NCI-H524 treated with DMSO at 0.1 percent for 48 hours (cell line): Measurements from ENCODE around the gene KCND3.

Experiments
- DNase-seq: peaks from one replicate; lab custom pipeline; 2025; lab: John Stamatoyannopoulos, UW

KCND3 gene

DNA sequence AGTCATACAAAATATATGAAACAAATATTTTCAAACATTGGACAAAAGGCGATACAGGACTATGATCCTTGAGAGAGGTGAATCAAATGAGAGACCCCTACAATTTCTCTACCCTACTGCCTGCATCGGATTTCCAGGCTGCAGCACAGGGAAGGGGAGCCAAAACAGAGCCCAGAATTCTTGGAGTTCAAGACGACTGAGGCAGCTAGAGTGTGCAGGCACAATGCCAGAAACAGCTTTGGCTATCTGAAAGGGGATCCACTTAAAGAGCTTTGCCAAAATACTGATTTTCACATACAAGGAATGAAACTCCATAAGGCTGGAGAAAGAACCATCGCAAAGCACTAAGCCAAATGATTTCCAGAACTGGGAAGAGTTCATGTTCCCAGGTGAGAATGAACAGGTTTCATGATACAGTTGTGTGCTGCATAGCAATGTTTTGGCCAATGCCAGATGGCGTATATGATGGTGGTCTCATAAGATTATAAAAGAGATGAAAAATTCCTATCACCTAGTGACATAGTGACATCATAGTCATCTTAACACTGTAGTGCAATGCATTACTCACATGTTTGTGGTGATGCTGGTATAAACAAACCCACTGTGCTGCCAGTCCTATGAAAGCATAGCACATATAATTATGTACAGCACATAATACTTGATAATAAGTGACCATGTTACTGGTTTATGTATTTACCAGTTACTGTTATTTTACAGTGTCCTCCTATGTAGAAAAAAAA is 77.5 kb downstream of the KCND3 start:
- no peak for DNase-seq

DNA sequence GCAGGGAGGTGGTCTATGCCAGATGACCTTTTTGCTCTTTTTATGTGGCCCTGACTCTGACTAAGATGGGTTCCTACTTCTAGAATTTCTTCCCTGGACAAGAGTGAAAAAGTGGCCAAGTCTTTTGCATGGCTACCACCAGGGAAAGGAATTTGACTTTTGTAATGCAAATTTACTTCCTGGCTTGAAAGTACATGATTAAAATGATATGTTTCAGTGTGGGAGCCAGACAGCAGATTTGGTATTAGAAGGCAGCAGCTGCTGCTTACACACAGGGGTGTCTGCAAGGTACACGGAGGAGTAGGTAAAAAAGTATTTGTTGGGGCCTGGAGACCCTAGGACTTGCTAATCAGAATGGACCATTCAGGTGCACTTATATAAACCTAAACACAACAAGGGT is 78.4 kb downstream of the KCND3 start:
- DNase-seq = no peak

DNA sequence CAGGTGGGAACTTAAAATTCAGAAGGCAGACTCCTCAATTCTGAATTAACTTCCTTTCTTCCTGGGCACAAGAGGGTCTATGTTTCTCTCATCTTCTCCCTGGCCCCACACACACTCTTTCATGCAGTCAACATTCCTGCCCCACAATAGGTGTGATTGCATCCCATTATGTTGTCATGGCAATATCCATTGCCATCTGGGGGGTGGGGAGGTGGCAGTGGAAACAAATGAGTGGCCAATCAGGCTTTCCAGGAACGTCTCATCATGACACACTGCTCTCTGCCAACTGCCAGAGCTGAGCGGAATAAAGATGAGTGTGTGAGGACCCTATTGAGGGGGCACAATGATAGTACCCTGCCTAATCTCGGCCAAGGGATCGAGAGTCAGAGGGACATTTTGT is 80.4 kb downstream of the KCND3 start:
- no peak for DNase-seq

DNA sequence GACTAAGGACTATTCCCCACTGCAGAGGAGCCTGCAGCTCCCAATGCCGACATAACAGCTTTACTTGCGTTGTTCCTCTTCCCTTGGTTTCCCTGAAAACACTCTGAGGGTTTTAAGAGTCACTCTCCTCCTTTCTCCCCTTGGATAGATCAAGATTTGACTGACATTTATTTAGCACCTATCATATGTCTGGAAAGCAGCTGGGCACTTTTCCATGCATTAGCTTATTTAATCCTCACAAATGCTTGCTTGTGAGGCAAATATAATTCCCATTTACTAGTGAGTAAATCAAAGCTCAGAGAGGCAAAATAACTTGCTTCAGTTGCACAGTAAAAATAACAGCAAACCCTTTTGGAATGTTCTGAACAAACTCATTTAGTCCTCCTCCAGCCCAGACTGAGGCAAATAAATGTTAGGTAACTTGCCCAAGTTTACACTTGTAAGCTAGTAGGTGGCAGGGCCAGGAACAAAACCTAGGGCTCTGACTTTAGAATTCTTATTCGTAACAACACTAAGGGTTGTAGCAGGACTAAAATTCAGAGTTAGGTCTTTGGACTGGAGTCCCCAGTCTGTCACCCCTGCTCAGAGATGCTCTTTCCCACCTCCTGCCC is 81.4 kb downstream of the KCND3 start:
- DNase-seq = no peak

DNA sequence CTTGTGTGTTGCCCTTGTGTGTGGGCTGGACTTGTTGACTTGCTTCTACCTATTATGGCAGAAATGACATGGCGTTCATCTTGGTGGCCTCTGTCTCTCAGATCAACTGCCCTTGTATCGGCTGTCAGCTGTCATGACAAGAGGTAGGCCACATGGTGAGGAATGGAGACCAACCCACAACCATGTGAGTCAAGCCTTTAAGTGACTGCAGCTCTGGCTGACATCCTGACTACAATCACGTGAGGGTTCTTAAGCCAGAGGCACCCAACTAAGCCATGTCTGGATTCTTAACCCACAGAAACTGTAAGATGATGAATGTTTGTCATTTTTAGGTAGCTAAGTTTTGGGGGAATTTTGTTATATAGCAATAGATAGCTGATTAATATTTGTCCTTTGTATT is 82.1 kb downstream of the KCND3 start:
- no peak for DNase-seq

DNA sequence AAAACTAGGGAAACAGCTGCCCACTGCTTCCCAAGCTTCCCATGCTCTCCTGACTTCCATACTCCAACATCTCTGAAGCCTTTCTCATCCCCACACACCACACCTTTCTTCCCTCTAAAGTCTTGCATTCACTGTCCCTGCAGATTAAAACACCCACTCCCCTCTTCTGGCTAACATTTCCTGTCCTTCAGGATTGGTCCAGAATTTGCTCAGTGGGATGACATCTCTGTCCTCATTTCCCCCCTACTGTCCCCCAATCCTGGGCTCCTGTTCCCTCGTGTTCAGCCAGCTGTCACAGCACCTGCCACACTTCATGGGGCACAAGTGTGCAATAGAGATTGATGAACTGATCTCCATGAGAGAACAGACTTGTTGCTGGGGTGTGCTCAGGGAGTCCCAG is 82.7 kb downstream of the KCND3 start:
- DNase-seq = peak; percentile 41

DNA sequence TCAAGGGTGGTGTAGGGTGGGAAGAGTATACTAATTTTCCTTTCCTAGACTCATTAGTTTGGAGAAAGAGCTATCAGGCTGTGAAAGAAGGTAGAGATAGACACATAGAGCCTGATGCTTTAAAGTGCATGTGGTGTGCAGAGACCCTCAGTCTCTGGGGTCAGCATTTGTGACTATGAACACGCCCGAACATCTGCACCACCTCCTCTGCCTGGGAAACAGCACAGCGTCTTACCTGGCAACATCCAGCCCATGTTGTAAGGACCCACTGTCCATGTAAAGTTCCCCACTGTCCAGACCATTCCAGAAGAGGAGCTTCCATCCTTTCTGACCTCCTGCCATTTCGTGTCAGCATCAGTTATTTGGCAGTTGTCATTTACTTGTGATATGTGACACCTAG is 83.4 kb downstream of the KCND3 start:
- no peak for DNase-seq

DNA sequence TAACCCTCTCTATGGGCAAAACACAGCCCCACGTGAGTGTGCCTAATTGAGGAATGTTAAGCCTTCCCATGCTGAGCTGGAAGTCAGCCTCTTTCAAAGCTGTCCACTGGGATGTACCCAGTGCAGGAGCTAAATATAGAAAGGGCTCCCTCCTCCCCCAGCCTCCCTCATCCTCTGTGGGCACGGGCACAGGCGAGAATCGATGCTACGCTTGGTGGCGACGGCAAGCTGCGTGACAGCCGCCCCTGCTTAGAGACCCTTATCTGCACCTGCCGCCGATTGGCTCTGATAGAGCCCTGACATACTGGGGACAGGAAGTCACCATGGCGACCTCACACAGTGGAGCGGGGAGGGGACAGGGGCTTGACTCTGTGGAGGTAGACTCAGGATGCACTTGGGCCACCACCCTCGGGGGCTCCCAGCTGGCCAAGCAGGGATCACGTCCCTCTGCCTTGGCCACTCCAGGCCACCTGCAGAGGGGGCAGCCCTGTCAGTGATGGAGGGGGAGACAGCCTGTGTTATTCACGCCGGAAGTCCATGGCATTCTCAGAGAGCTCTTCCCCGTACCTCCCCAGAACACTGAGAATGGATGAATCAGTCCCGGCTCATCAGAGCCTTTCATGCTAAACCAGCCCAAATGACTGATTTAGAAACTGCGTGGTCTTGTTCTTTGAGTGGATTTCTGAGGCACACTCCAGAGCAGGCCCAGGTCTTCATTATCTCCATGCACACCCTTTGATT is 84.8 kb downstream of the KCND3 start:
- peak; percentile 73 for DNase-seq

DNA sequence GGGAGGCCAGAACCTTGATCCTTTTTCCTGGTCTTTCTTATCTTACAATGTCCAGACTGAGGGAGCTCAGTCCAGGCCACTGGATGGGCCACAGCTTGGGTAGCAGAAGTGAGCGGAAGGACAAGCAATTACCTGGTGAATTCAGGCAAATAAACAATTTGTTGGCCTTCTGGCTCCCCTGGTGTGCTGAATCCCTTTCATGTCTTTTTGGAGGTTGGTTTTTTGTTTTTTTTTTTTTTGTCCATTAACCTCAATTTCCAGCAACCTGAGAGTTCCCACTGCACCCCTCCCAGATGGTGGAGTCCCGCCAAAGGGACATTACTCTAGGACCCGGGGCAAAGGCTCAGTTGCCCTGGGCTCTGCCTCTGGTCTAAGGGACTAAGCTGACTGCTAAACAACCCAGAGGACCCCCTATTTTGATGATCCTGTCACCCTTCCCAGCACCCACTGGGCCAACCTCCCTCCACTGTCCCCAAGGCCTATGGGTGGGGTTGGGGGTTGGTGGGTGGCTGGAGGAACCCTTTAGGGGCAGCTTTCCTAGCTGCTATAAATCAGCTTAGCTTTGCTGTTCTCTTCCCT is 85.5 kb downstream of the KCND3 start:
- DNase-seq = no peak

DNA sequence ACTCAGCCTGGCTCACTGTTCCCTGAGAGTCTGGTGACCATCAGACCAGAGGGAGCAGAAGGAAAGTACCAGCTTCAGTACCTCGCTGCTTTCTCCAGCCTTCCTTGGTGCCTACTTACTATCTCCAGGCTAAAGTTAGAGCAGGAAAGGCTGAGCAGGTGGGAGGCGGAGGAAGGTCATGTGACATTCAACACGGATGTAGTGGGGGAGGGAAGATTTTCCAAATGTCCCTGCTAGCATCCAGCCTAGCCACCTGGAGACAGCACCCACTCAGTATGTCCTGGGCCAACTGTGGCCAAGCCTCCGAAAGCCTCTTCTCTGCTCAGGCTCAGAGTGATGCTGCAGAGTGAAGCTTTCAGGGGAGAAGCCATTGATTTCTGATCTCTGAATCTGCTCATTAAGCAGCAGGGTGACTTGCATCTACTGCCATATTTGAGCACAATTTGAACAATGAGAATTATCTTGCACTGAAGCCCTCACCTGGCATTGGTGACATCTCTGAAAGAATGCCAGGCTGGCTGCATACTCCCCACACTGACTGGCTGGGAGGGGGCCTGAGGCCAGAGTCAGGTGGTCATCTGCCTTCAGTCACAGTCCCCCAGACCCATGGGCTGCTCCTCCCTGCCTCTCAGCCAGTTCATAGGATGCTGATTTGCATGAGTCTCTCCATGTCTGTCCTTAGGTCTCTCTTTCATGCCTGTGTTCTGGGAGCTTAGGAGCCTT is 86.2 kb downstream of the KCND3 start:
- no peak for DNase-seq

DNA sequence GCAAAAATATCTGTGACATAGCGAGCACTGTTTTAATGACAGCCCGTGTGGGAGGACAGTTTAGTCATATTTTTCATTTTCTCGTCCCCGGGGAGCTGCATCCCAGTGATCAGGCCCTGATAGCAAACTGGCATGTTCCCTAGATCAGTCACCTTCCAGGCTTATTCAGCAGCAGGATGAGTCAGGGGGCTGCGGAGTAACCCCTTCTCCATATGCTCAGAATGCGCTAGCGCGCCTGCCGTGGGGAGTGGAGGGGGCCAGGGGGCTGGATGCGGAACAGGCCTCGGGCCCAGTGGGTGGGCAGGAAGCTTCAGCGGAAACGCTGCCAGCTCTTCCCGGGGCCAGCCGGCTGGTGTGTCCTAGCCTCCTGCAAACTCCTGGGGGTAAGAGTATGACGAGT is 94.0 kb downstream of the KCND3 start:
- DNase-seq = no peak

DNA sequence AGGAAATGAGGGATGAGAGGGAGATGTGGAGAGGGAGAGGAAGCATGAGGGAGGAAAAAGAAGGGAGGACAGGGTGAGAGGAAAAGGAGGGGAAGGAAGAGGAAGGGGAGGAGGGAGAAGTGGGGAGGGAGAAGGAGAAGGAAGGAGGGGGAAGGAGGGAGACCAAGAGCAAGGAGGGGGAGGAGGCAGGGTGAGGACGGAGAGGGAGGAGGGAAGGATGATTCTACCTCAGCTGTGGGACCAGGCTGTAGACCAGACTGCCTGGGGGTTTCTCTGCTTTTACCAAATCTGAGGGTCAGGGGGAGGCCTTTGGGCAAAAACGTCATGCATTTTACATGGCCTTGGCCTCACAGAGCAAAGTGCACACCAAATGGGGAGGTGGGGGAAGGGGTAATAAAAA is 94.5 kb downstream of the KCND3 start:
- no peak for DNase-seq

DNA sequence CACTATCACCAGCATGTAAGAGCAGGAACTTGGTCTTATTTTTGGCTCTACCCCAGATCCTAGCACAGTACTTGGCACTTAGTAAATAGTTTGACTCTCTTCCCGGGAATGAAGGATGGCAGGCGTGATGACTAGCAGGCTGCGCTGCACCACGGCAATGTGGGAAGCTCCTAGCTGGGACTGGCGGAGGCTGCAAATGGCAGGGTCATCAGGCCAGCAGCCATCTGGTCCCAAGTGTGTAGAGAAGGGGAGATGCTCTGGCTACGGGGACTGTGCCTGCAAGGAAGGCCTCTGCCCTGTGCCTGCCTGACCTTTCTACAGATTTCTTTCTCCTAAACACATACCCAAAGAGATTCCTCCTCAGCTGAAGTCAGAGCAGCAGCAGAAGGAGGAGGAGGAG is 95.0 kb downstream of the KCND3 start:
- no peak for DNase-seq

DNA sequence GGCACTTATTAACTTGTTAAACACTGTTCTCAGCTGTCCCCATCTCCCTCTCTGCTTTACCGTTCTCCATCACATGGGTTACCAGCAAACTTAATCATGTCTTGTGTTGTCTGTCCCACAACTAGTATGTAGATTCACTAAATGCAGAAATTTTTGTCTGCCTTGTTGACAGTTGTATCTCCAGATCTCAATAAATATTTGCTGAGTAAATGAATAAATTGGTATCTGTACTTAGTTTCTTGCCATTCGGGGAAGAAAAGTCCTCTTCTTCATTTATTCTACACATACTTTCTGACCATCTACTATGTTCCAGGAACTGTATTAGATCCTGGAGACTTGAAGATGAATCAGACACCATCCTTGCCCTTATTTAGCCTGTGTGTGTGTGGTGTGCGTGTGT is 97.9 kb downstream of the KCND3 start:
- DNase-seq = no peak

DNA sequence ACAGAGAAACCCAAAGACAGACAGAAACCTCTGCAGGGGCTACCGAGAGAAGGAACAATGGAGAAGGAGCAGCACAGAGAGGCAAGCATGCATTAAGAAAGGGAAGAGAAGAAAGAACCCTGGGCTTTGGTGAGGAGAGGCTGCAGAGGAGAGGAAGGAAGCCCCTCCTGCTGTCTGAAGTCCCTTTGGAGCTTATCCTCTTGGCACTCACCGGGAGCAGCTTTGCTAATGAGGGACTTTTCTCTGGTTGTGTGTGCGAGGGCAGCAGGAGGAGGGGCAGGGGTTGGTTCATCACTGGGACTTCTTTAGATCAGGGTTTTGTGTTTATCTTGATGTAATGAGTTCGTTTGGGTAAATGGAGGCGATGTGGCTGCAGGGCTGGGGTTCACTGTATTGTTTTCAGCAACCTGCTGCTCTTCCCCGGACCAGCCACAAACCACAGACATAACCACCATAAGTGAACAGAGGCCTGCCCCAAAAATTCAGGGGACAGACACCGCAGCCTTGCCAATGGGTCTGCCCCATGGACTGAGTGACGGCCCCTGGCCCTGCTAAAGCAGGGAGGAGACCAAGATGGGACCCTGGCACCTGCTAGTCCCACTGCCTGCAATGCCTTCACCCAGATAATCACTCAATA is 100.6 kb downstream of the KCND3 start:
- DNase-seq = no peak

DNA sequence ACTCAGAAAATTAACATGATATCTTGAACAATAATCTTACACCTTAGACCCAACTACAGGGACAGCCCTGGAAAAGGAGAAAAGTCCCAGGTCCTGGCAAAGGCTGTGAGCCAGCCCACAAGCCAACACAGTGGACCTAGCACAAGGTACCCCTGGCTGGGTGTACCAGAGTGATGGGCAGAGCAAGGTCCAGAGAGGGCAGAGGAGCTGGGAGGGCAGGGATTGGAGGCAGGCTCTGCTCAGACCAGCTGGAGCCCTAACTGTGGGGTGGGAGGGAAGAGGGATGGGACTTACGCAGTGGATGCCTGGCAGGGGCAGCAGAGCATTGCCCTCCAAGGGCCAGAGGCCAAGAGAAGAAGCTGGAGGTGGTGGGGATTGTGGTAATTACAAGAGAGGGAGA is 101.6 kb downstream of the KCND3 start:
- no peak for DNase-seq

DNA sequence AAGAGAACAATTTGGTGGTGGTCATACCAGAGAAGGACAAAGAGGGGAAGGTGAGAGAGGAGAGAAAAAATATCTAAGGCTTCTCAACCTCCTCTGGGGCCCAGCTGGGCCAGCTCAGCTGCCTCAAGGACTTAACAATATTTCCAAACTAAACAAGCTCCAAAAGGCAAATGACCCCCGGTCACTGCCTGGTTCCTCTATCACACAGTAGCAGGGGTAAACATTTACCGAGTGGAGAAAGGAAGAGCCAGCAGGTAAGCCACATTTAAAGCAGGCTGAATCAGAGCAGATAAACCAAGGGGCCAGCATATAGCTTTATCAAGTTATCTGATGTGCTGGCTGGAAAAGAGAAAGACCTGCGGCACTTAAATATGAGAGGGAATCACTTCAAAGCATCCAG is 102.1 kb downstream of the KCND3 start:
- DNase-seq = no peak

DNA sequence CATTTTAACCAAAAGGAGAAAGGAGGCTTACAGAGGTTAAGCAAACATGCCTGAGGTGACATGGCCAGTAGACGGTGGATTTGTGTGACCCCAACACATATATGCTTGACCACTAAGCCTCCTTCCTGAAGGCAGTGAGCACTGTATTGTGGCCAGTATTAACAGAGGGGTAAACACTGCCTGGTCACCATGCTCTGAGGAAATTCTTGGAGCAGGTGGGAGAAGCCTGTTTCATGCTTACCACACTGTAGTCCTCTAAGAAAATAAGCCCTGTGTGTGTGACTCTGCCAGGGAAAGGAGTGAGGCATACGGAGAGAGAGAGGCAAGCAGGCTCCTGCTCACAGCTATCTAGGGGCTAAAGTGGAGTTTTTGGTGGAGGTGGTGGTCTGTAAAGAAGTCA is 102.7 kb downstream of the KCND3 start:
- DNase-seq = no peak

DNA sequence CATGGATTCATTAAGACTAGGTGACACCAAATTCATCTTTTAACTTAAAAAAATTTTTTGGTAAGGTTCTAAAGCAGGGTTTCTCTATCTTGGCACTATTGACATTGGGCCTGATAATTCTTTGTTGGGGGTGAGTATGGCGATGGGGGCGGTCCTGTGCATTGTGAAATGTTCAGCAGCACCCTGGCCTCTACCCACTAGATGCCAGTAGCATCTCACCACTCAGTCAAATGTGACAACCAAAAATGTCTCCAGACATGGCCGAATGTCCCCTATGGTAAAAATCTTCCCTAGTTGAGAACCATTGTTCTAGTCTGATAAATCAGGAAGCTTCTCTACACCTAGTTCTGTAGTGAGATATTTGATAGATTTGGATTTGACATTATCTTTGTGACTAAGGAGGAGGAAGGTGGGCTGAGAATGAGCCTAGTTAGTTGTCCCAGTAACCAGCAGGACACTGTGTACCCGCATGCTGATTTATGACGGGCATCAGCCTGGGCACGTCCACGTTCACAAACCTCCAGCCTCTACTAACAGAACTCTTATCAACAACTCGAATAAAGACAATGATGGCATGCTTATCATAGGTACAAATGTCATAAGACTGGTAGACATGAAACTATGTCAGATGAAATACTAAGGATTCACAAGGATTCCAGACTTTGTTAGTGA is 104.6 kb downstream of the KCND3 start:
- no peak for DNase-seq

DNA sequence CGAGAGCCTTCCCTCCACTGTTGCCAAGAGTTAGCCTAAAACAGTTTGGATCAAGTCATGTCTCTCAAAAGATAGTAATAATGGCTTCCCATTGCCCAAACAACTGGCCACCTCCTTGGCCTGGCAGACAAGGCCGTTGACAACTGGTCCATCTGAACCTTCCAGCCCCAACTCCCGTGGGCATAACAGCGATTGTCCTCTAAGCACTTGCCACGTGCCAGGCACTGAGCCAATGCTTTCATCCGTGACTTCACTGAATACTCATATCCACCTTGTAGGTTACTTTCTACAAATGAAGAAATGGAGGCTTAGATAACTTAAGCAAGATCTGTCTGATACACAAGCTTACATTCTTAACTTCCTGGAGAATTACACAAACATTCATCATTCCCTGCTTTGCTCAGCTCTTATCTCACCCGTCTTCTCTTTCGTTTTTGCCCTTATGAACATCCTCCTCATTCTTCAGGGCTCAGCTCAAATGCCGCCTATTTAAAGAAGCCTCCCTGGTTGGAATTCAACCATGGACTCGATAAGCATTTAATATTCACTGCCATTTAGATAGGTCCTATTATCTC is 106.4 kb downstream of the KCND3 start:
- no peak for DNase-seq

DNA sequence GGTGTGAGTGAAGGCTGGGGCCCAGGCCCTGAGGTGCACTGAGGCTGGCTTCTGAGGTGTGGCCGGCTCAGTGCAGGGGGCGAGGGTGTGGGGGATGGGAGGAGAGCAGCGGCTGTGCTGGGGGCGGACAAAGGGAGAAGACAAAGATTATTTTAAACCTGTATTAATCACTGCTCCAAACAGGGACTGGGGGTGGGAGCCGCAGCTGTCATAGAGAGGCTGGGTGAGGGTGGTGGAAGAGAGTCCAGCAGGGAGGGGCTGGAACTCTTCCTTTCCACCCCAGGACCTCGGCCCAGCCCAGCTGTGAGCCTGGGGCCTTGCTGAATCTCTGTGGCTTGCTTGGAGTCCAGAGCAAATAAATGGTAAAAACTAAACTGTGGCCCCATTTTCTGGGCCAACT is 106.9 kb downstream of the KCND3 start:
- DNase-seq = no peak
